Measurements from ENCODE around the gene ZNF580. TPM values are rescaled to one million over a fixed set of nuclear protein-coding genes. Genes with fewer than 3 reads are reported as not detected.

Gene ZNF580
- total and polyA plus RNA-seq, 10 of the 15 experiments (the other 5 are each of a cell fraction or from before 2014, with no cell fraction given): 2.3 to 31.8 (median 10.0) TPM

GRCh38 chr19:55684946-55685681 lies 44.3 kb downstream of the ZNF580 start:
- H3K4me1 ChIP-seq (ENCODE audit: control insufficient read depth, insufficient read depth, low read length): peaks cover 6% of the 10 kb centered on the region; the same call in 1 of the 2 replicates
- intact Hi-C loops (cut with micrococcal nuclease; ENCODE audit: unreplicated experiment) (no loop called here), in situ Hi-C loops (cut with MboI) (no loop called here)
- ChIA-PET POLR2A (no interaction called here), RAD21 (ENCODE audit: unreplicated experiment) (no interaction called here), SMC1A (ENCODE audit: uncharacterized antibody, unreplicated experiment) (no interaction called here), CTCF (no interaction called here)
- DNase-seq (ENCODE audit: low read depth, low spot score) (no peak), FAIRE-seq (no peak), ATAC-seq (no peak)
- peaks cover 18% of the 10 kb centered on the region for H3K79me2 ChIP-seq (ENCODE audit: control insufficient read depth, insufficient read depth, low read length)
- H3K9me3 ChIP-seq (replicated peaks; ENCODE audit: control insufficient read depth, insufficient read depth, low read length): no peaks in the 10 kb centered on the region
- TF ChIP-seq ESRRA (IDR thresholded peaks at IDR 0.05; ENCODE audit: low read length) (no peak), PML (IDR thresholded peaks at IDR 0.05; ENCODE audit: low read length) (no peak), FOS (IDR thresholded peaks at IDR 0.05; ENCODE audit: borderline replicate concordance, extremely low read depth, insufficient read length) (no peak), IKZF1 (conservative IDR thresholded peaks at IDR 0.05) (no peak), E2F4 (IDR thresholded peaks at IDR 0.05; ENCODE audit: low read depth, low read length) (no peak), POLR2A (IDR thresholded peaks at IDR 0.05; ENCODE audit: low read depth, low read length) (peak; percentile 54; the same call in 1 of the 2 replicates), USF1 (IDR thresholded peaks at IDR 0.05; ENCODE audit: borderline replicate concordance, extremely low read length, insufficient read depth, low read depth, low read length) (no peak)
- 97% methylated on average over 56 of the region's 60 CpGs for WGBS (ENCODE audit: insufficient coverage, insufficient replicate concordance, low lambda C conversion rate, missing lambda C conversion rate)
- no peak overlapping the region for H2AFZ ChIP-seq (ENCODE audit: control insufficient read depth, low read depth, low read length)
- H3K36me3 ChIP-seq (ENCODE audit: control insufficient read depth in 2 of 2, insufficient read depth in 2 of 2, low read length in 1 of 2): peaks cover 18 to 30% of the 10 kb centered on the region in 2 experiments
- H3K27ac ChIP-seq (ENCODE audit: control insufficient read depth, insufficient read depth): no peak overlapping the region
- no peak overlapping the region for H3K9ac ChIP-seq (ENCODE audit: control insufficient read depth, insufficient read depth, low read length)
- H4K20me1 ChIP-seq (ENCODE audit: control insufficient read depth, insufficient read depth): peaks cover 12% of the 10 kb centered on the region
- H3K4me2 ChIP-seq (ENCODE audit: control insufficient read depth, insufficient read depth): no peak overlapping the region
- no peaks in the 10 kb centered on the region for H3K27me3 ChIP-seq (replicated peaks in 1 of 2; ENCODE audit: control insufficient read depth in 2 of 2, insufficient read depth in 2 of 2, low read length in 1 of 2)
- H3K4me3 ChIP-seq: no peak overlapping the region
- BruUV-seq (replicated peaks): no TSS peak
